Esophagus muscularis mucosa (tissue), 4 donors: ENCODE results near the gene ABHD18.

Experiments
- EP300 ChIP-seq: sonication (generic); formaldehyde crosslinking; IDR thresholded peaks from one replicate; pipeline ENCODE4 v1.6.1; 2017; ENCODE audit warnings: antibody characterized with exemption
- POLR2A ChIP-seq: fragments of 450-650 bp; IDR thresholded peaks from one replicate; pipeline ENCODE4 v1.6.1; 2017; ENCODE audit warnings: antibody characterized with exemption, moderate library complexity, mild to moderate bottlenecking, low read depth
- POLR2AphosphoS5 ChIP-seq, 2 donors: sonication (generic); formaldehyde crosslinking; IDR thresholded peaks; one replicate each; pipeline ENCODE4 v1.6.1; 2017; ENCODE audit warnings: antibody characterized with exemption in 2 of 2
- TF ChIP-seq, protein P1 (sequence below), 3 experiments: fragments of 200-600 bp in 2 of 3; fragments of 450-650 bp in 1 of 3; sonication (generic) in 2 of 3; IDR thresholded peaks; one replicate each; pipeline ENCODE4 v1.5.1; 2017 to 2019; ENCODE audit warnings: antibody characterized with exemption in 3 of 3, mild to moderate bottlenecking in 2 of 3, moderate library complexity in 1 of 3

DNA sequence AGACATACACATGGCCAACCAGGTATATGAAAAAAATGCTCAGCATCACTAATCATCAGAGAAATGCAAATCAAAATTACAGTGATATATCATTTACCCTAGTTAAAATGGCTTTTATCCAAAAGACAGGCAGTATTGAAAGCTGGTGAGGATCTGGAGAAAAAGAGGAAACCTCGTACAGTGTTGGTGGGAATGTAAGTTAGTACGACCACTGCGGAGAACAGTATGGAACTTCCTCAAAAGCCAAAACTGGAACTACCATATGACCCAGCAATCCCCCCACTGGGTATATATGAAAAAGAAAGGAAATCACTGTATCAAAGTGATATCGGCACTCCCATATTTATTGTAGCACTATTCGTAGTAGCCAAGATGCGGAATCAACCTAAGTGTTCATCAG is 23.4 kb downstream of the ABHD18 start:
- TF ChIP-seq, protein P1, sequence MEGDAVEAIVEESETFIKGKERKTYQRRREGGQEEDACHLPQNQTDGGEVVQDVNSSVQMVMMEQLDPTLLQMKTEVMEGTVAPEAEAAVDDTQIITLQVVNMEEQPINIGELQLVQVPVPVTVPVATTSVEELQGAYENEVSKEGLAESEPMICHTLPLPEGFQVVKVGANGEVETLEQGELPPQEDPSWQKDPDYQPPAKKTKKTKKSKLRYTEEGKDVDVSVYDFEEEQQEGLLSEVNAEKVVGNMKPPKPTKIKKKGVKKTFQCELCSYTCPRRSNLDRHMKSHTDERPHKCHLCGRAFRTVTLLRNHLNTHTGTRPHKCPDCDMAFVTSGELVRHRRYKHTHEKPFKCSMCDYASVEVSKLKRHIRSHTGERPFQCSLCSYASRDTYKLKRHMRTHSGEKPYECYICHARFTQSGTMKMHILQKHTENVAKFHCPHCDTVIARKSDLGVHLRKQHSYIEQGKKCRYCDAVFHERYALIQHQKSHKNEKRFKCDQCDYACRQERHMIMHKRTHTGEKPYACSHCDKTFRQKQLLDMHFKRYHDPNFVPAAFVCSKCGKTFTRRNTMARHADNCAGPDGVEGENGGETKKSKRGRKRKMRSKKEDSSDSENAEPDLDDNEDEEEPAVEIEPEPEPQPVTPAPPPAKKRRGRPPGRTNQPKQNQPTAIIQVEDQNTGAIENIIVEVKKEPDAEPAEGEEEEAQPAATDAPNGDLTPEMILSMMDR (IDR thresholded peaks at IDR 0.05), result no peak
- TF ChIP-seq POLR2AphosphoS5 (IDR thresholded peaks at IDR 0.05) (no peak), POLR2A (no peak), EP300 (no peak)
